SKM-1 (cell line): ENCODE measurements around the gene MPPED1.

Experiments used
- DNase-seq: peaks from one replicate; lab custom pipeline; 2025; ENCODE audit not compliant: unreplicated experiment; lab: John Stamatoyannopoulos, UW

Gene MPPED1

GRCh38 chr22:43535741-43536140 lies 123.9 kb downstream of the MPPED1 start:
- no peak for DNase-seq

DNA sequence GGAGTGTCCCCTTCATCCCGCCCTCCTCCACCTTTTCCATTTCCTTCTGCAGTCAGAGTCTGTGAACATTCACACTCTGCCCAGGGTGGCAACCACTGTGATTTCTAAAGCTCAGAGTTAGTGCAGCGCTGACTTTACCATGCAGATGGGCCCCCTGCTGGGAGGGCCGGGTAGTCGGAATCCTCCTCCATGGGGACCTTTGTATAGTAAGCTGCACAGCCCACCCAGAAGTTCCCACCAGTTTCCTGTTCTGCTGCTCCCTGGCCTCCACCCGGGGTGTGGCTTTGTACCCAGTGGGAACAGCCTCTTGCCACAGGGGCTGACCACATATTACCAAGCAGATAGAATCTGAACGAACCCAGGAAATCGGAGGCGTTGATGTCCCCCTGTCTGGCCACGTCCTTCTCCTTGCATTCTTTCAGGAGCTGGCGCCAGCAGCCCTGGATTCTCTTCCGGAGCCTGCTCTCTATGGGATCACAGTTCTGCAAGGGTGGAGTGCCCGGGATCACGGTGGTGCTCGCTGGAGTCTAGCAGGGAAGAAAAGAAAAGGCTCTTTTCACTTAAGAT lies 125.3 kb downstream of the MPPED1 start:
- DNase-seq: no peak

DNA sequence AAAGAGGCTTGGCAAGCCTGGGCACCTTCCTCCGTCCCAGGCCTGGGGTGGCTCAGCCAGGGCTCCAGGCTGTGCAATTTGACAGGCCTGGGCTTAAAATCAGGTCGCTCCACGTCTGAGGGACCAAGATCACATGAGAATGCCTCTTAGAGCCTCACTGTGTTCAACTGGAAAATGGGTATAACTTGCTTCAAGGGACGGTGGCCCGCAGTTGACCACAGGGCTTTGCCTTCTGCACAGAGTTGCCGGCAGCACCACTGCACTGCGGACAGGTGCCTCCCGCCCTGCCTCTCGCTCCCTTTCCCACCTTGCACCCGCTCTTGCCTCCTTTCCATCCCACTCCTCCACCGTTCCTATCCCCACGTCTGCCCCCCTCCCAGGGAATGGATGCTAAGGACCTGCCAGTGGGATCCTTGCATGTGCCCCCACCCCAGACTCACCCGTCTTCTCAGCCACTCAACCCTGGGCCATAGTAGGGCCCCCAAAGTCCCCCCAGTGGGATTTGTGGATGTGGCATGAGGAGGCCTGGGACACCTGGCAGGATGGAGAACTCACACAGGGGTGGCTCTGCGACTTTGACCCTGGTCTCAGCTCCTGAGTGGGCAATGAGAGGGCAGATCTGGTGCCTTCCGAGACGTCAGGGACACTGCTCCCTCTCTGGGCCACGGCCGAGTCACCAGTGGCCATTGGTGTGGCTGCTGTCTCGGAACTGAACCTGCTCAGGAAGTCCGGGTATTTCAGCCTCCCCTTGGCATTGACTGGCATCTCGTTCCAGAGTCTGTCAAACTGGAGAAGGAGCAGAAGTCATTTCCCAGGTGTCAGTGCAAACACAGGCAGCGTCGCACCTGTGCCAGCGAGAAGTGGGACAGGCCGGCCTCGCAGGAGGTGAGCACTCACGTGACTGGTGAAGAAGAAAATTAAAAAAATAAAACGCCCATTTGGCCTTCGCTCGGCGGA lies 128.0 kb downstream of the MPPED1 start:
- DNase-seq: no peak

DNA sequence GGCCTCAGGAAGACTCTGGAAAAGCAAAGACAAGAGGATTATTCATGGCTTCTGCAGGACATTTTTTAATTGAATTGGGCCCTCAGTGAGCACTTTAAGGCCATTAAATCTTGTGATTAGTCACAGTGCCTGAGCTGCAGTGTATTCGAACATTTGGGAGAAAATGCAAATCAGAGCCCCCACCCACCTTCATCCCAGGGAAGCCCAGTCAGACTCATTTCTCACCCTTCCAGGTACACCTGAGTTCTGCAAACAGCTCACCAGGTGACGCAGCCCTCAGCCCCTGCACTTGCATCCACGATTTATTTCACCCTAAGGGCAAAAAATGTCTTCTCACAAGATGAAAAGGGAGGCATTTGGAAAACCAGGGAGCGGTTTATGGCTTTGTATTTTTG lies 128.7 kb downstream of the MPPED1 start:
- DNase-seq: no peak

DNA sequence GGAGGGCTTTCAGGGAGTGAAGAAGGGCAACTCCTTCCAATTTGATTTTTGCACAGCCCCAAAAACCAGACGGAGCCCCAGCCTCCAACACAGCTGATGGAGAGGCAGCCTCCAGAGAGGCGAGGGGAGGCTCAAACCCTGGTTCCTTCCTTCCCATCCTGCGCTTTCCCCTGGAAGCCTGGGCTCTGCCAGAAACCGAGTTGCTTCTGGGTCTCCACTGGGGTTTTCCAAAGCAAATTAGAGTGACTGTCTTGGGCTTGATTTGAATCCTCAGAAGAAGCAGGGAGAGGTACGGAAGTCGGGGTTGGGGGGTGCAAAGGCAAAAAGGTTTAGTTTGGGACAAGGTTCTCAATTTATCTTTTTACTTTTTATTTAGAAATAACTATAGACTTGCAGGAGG lies 129.2 kb downstream of the MPPED1 start:
- no peak for DNase-seq

DNA sequence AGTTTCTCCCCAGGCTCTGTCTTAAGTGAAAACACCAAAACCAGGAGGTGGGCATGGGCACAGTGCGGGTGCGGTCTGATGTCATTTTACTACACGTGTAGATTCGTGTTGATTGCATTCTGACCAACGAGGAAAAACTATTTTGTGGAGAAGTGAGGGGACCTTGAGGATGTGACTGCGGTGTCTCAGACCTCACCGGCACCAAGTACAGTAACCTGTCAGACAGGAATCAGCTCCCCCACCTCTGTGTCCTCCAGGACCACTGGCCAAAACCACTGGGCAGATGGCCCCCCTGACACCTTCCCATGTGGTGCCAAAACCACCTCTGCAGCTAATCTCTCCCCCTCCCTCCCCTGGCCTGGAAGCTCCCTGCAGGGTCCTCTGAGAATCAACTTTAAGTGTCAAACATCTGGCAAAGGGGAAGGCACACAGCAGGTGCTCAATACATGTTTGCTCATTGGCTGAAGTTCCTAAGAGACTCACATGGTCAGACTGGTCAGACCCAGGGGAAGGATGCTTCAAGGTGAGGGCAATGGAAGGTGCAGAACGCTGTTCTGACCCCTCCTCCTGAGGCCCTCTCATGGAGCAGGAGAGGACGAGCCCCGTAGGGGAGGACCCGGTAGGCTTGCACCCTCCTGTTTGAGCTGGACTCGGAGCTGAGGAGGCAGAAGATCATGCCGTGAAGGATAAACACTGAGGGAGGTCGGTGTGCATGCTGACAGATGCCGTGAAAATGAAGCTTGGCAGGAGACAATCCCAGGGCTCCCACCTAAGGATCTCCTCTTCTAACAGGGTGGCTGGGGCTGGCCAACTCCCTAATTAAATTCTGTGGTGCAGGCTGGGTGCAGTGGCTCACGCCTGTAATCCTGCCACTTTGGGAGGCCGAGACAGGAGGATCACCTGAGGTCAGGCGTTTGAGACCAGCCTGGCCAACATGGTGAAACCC lies 129.9 kb downstream of the MPPED1 start:
- DNase-seq: no peak

- DNase-seq: no peak
These were observed 131.1 kb downstream of the MPPED1 start for GRCh38 chr22:43542681-43543521.

DNA sequence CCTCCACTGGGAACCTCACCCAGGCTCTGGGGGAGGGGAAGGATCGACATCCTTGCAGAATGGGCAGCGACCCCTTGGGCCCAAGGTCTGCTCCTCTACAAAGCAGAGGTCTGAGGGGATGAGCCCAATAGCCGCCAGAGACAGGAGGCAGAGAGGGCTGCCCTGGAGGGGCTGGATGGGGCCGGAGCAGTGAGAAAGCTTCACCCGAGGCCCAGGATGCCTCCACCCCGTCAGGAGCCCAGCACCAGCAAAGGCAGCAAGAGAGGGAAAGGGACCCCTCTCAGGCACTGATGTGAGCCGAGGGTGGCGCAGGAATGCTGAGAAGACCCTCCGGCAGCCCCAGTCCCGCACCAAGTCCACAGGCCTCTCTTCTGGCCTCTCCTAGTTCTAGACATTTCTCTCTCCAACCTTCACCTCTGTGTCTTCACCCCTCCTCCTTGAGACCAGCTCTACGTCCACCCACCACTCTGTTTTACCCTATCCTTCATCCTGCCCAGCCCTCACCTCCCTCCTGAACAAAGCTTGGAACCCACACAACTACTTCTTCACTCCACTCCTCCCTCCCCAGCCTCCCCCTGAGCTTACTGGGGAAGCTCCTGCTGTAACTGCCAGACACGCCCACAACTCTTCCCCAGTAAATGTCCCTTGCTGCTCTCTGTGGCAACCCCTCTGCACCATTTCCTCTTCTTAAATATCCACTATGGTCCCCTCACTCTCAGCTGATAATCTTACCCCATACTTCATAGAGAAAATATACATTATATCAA lies 131.9 kb downstream of the MPPED1 start:
- no peak for DNase-seq

GRCh38 chr22:43544289-43544673 lies 132.5 kb downstream of the MPPED1 start:
- DNase-seq: no peak

DNA sequence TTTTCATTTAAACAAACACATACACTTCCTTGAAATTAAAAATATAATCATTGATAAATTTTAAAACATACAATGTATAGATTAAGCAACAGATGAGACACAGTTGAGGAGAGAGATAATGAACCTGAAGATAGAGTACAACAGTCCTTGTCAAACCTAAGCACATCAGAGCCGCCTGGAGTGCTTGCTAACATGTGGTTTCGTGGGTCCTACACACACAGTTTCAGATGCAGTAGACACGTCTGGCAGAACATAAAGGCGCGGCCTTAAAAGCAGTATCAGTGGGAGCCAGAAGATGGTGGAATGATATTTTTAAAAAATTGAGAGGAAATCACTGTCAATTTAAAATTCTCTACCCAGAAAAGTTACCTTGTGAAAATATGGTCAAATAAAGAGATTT lies 134.4 kb downstream of the MPPED1 start:
- no peak for DNase-seq

DNA sequence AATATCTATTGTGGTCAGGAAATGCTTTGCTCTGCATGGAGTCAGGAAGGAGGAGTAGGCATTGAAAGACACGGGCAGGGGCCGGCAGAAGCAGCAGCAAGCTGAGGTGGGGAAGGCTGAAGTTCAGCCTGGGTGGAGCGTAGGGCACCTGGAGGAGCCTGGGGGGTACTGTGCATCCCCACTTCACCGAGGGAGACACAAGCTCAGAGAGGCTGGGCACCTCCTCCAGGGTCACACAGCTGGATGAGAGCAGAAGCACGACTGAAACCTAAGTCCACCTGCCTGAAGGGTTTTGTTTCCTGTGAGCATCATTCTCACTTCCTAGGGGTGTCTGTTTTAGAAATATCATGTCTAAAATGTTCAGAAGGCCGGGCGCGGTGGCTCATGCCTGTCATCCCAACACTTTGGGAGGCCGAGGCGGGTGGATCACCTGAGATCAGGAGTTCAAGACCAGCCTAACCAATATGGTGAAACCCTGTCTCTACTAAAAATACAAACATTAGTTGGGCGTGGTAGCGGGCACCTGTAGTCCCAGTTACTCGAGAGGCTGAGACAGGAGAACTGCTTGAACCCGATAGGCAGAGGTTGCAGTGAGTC lies 138.3 kb downstream of the MPPED1 start:
- no peak for DNase-seq

GRCh38 chr22:43550672-43551071 lies 138.9 kb downstream of the MPPED1 start:
- no peak for DNase-seq

DNA sequence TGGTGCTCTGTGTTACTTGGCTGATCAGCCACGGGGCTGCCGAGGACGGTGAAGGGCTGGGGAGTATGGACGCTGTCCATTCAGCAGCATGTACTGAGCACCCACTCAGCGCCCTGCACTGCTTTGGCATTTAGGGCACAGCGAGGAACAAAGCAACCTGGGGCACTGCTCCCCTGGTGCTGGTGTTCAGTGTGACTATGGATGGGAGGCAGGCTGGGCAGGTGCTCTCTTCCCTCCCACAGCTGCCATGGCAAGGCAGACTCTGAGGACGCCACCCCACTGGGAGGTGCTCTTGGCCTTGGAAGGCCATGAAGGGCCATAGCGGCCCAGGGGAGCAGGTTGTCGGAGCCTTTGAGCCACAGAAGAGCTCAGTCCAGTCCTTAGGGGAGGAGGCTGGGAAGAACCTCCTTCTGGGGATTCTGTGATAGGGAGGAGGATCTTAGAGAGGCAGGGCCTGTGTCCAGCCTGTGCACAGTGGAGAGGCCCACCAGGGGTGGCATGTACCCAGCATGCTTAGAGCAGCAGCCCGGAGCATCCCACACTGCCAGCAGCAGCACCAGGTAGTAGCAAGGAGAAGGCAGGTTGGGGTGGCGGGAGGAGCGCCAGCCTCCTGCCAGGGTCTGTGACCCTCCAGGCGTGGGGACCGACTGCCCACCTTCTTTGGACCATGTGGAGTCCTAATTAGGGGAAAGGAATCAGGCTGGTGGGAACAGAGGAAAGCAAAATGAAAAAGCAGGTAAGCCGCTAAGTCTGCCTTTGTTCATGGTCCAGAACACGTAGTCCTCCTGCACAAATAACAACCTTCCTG lies 141.8 kb downstream of the MPPED1 start:
- no peak for DNase-seq

GRCh38 chr22:43554259-43554636 lies 142.4 kb downstream of the MPPED1 start:
- no peak for DNase-seq

DNA sequence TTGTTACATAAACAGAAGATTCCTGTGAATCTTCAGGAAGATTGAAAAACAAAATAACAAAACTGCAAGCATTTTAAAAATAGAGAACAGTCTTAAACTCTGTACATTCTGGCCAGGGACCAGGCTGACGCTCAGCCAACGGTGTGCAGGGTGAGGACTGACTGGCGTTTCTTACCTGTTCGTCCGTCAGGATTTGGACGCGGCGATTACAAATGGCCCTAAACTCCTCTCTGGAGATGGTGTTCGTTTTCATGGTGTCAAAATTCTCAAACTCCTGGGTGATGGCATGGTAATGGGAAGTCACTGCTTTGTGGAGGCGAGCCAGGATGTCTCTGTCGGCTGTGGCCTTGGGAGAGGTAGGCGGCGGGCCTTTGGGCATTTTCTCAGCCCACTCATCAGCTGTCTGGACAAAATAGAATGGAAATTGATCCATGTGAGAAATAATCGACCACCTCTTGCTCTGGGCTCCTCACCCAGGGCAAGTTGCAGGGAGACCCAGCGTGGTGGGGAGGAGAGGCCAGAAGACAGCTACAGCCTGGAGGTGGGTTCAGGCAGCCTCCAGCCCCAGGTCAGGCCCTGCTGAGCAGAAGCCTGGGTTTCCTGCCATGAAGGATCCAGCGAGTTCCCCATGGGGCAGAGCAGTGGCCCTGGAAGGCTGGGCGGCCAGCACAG lies 143.0 kb downstream of the MPPED1 start:
- DNase-seq: no peak

DNA sequence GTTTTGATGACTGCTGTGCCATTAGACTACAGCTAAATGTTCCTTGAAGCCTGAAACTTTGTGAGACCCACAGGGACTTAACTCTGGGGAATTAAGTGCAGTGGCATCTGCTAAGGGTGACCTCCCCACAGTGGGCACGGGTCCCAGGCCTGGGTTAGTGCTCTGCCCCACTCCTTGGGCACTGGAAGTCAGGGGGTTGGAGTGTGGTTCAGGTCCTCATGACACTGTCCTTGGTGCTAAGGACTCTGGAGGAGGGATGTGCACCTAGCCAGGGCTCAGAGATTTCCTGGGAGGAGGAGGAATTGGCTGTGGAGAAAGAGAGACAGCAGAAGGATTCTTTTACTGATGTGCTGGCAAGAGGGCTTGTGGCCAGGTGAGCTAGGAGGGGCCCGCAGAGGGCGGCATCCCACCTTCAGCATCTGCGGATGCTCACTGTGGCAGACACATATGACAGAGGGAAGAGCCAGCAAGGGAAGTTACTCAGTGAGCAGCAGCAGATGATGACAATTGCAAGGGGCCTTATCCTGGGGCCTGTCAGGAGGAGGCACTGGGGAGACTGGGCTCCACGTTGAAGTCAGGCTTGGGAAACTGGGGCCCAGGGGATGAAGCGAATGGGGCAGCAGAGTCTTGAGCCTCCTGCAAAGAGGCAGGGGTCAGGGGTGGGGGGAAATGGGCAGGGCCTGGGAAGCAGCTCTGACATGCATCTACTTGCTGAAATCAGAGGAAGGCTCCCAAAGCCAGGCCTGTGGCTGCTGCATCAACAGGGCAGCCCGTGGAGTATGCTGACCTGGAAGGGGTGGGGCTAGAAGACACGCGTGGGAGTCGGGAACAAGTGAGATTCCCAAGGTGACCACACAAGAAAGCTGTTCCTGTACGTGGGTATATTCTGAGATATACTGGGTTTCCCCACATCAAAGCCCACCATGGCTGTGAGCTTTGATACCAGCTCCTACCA lies 144.0 kb downstream of the MPPED1 start:
- no peak for DNase-seq
